NCI-H1930 (cell line): ENCODE results near the gene TMEM108.

Experiments used
- DNase-seq, 2 experiments: peaks; one replicate each; lab custom pipeline; 2025; lab: John Stamatoyannopoulos, UW

TMEM108 gene

DNA sequence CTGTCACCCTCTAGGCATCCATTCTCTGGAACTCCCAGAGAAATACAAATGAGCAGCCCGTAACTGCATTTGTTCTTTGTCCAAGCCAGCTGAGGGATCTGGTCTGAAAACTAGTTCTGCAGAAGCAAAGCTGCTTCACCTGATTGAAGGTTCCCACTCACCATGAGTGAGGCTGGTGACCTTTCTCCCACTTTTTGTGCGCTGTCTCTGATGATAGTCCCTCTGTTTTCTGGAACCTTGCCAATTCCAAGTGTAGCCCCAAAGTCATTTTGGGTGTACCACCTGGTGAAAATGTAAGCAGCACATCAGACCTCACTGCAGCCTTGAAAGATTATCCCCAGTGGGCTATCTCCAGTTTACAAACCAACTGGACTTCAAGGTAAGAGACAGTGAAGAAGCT, 322.3 kb downstream of the TMEM108 start:
- no peak for DNase-seq

DNA sequence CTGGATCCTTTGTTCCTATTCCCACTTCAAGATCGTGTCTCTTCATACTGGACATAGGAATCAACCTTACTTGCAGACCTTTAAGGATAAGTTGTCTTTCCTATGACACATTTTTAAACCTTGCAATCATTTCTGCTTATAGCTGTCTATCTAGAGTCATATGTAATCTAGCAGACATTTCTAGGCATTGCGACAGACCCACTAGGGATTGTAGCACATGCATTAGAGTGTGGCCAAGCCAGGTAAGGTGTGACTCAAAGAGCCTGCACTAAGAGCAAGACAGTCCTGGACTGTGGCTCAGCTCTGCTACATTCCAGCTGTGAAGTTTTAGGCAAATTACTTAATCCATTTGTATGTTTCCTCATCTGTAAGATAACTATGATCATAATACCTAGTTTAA, 322.8 kb downstream of the TMEM108 start:
- no peak for DNase-seq

DNA sequence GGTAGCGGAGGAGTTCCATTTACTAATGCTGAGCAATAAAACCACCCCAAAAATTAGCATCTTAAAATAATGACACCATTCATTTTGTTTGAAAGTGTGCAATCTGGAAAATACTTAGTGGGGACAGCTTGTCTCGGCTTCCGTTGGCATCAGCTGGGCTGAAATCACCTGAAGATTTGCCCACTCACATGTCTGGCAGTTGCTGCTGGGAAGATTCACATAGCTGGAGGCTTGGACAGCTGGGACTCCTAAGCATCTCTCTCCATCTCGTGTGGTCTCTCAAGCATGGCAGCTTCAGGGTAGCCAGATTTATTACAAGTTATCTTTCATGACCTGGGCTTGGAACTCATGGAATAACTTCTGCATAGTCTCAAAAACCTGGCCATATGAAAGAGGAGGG, 323.2 kb downstream of the TMEM108 start:
- no peak for DNase-seq

DNA sequence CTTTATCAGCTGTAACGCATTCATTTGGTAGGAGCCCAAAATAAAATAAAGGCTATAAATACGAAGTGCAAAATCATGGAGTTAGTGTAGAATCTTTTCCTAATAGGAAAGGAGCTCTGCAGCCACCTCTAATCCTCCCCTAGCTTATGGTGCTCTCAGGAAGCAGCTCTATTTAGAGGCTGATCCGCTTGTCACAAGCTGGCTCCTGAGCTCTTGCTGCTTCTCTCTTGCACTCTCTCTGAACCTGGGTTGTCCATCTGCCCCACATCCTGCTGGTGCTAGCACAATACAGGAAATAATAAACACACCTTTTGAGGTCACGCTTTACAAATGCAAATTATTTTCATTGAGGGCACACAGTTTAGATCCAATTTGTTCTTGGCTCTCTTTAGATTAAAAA, 324.3 kb downstream of the TMEM108 start:
- DNase-seq: no peak

DNA sequence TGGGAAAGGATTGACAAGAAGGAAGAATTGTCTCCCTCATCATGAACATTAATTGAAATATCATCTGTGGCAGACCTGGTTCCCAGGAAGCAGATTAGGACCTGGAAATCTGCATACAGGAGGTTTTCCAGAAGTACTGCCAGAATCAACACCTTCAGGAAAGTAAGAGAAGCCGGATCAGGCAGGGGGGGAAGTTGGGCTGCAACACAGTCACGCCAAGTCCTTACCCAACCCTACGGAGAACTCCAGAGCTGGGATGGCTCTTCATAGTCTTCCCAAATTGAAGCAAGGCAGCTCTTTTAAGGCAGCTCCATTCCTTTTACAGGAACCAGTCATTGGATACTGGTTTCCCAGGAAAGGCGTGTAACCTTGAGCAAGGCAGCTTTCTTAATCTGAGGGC, 326.5 kb downstream of the TMEM108 start:
- DNase-seq: no peak

DNA sequence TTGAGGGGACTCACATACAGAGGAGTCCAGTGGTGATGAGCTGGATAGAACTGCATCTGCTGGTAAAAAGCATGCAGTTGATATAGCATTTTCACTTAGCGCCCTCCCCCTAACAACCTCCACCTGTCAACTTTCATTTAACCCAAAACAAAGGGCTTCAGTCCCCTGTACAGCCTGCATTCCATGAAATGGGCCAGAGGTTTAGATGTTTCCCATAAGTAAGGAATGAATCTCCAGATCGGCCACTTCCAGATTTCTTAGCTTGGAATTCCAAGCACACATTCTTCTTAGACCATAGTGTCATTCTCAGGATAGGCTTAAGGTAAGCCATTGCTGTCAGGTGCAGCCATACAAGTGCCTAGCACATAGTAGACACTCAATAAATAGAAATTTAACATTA, 328.7 kb downstream of the TMEM108 start:
- no peak for DNase-seq

DNA sequence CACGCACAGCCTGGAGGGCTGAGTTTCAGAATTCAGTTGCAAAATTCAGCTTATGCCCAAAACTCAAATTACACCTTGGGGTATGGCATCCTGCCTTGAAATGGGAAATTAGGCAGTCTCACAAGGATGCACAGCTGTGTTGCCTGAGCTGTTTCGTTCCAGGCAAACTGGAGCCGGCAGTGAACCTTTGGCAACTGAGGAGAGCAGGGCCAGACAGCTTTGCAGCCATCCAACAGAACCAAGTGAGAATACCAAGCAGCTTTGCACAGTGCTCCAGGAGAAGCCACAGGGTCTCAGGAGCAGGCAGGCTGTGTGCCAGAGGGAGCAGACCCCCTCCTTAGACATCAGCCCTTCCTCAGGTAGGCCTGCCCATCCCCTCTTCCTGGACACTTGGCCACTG, 329.2 kb downstream of the TMEM108 start:
- DNase-seq: no peak

DNA sequence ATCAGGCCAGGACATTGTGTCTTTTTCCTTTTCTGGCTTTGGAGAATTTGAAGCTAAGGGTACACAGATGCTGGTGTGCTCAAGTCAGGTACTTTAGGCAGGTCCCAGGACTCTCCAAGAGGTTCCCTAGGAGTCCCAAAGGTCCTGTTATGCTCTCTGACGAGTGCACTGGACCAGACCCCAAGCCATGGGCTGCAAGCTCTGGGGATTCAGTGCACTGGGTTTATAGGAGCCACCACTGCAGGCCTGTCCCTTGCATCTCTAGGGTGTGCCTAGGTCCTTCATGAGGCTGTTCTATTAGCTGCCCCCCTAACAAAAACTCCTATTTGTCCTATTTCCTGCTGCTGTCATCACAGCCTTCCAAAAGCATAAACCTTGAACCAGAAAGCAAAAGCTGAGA, 329.8 kb downstream of the TMEM108 start:
- no peak for DNase-seq

DNA sequence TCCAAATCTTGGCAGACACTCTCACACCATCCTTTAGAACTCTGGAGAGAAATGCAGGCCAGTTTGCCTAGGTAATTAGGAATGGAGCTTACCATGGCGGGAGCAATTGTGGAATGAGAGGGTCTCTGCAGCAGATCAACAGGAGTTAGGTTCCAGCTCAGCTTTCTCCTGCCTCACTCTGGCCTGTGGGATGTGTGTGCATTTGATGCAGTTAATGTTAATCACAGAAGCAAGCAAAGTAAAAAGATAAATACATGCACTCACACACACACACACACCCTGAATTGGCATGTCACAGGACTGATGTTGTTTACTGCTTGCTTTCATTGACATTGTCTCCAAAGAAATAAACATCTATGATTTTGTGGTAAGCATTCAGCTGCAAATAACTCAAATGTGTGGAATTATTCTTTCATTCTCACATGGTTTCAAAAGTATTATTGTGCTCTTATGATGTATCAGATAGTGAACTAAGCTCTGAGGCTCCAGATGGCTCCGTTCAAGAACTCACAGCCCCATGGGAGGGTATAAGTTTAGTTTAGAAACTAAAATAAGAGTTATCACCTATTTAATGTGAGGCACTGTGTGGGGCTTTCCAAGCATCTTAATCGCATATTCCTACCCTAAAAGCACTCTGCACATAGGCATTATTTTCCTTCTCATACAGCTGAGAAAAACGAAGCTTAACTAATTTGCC, 330.3 kb downstream of the TMEM108 start:
- DNase-seq: no peak

DNA sequence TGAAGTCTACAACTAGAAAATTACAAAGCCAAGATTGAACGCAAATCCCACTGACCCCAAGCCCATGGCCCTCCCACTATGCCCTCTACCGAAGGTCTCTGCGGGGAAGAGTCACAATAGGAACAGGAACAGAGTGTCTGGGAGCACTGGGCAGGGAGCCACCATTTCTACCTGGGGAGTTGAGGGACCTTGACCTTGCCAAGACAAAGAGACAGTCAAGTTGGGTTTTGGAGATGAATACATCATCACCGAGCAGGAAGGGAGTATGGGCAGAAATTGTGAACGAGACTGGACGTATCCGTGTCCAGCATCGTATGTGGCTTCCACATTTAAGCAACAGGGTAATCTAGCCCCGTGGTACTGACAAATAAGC, 330.9 kb downstream of the TMEM108 start:
- DNase-seq: no peak

DNA sequence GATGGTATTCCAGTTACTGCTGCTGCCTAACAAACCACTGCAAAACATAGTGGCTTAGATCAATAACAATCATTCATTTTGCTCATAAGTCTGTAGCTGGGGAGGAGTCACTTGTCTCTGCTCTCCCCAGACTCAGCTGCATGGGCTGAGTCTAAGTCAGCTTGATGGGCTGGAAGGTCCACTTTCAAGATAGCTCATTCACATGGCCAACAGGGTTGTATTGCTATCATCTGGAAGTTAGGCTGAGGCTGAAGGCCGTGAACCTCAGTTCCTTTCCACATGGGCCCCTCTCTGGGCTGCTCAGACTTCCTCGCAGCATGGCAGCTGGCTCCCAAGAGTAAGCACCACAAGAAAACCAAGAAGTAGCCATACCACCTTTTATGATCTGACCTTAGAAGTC, 333.0 kb downstream of the TMEM108 start:
- DNase-seq: no peak

DNA sequence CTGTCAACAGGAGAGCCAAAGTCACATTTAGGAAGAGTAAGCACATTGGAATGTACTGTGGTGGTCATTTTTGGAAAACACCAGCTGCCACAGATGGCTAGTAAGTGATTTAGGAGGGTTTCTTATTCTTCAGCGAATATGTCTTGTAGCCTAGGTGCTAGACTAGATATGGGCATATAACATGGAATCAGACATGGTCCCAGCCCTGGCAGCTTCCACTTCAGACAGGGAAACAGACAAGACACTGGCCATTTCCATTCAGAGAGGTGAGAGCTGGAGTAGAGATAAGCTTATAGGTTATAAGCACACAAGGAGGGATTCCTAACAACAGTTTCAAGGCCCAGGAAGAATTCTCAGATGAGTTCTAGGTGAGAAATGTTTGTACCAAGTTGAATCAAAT, 333.5 kb downstream of the TMEM108 start:
- DNase-seq: no peak

DNA sequence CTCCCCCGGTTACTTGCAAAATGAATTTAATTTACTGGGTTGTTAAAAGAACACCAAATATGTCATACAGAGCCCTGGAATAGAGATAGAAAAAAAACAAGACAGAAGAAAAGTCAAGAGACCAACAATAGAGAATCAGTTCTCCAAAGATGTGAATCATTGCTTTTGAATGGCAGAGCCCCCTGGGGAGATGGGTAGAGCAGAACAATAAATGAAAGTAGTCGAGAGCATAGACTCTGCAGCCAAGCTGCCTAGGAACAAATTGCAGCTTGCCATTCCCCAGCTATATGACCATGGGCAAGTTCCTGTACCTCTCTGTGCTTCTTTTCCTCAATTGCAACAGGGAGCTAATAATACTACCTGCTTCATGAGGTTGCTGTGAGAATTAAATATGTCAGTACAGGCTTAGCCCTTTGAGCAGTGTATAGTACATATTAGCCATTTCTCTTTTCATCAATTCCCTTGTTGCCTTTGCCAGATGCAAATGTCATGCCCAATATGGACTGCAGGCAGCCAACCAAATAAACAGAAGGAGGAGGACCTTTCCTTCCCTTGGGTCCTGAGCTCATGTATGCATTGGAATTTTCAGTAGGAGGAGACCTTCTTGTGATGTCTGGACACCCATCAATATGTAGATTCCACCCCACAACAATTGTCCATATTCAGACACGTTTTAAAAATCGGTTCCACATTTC, 336.7 kb downstream of the TMEM108 start:
- peak in 1 of 2 experiments; percentile 9 for DNase-seq

DNA sequence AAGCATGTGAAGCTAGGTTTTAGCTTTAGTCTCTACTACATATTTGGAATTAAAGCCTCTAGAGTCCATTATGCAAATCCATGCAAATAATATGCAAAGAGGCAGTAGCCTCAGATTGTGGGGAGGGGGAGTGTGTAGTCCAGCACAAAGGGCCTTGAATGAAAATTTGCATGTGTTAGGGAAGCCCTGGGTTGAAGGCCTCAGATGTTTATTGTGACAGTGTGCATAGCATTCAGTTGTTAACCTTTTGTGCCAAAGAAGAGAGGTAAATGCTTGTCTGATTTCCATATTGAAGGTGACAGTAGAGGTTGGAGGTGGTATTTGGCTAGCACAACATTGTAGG, 337.2 kb downstream of the TMEM108 start:
- no peak for DNase-seq

DNA sequence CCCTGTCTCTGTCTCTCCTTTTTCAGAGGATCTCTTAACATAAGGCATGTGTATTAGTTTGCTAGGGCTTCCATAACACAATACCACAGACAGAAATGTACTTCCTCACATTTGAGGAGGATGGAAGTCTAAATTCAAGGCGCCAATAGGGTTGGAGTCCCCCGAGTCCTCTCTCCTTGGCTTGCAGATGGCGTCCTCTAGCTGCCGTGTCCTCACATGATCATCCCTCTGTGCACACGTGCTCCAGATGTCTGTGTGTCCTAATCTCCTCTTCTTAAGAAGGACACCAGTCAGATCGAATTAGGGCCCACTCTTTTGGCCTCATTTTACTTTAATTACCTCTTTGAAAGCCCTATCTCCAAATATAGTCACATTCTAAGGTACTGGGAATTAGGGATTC, 338.6 kb downstream of the TMEM108 start:
- DNase-seq: peak in 1 of 2 experiments; percentile 27

DNA sequence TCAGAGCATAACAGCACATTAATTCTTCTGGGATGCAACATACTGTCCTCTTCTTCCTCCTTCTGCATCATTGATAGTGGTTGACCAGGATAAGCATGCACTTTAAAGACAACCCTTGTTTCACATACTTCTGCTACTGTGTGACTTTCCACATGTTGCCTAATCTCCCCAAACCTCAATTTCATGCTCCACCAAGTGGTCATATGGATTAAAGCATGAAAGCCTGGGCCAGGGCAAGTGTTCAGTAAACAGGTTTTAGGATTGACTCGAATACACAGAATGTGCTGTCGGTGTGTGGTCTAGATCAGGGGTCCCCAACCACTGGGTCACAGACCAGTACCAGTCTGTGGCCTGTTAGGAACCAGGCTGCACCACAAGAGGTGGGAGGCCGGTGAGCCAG, 339.2 kb downstream of the TMEM108 start:
- no peak for DNase-seq

DNA sequence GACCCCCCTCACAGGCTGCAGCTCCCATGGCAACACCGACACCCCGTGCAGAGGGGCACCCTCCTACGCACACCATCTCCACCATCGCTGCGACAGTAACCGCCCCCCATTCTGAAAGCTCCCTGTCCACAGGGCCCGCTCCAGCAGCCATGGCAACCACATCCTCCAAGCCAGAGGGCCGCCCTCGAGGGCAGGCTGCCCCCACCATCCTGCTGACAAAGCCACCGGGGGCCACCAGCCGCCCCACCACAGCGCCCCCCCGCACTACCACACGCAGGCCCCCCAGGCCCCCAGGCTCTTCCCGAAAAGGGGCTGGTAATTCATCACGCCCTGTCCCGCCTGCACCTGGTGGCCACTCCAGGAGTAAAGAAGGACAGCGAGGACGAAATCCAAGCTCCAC, 341.7 kb downstream of the TMEM108 start:
- DNase-seq: no peak

DNA sequence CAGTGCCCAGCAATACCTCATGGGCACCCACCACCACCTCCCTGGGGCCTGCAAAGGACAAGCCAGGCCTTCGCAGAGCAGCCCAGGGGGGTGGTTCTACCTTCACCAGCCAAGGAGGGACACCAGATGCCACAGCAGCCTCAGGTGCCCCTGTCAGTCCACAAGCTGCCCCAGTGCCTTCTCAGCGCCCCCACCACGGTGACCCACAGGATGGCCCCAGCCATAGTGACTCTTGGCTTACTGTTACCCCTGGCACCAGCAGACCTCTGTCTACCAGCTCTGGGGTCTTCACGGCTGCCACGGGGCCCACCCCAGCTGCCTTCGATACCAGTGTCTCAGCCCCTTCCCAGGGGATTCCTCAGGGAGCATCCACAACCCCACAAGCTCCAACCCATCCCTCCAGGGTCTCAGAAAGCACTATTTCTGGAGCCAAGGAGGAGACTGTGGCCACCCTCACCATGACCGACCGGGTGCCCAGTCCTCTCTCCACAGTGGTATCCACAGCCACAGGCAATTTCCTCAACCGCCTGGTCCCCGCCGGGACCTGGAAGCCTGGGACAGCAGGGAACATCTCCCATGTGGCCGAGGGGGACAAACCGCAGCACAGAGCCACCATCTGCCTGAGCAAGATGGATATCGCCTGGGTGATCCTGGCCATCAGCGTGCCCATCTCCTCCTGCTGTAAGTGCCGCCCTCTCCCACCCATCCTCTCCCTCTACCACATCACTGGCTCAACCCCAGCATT, 342.5 kb downstream of the TMEM108 start:
- DNase-seq: no peak

DNA sequence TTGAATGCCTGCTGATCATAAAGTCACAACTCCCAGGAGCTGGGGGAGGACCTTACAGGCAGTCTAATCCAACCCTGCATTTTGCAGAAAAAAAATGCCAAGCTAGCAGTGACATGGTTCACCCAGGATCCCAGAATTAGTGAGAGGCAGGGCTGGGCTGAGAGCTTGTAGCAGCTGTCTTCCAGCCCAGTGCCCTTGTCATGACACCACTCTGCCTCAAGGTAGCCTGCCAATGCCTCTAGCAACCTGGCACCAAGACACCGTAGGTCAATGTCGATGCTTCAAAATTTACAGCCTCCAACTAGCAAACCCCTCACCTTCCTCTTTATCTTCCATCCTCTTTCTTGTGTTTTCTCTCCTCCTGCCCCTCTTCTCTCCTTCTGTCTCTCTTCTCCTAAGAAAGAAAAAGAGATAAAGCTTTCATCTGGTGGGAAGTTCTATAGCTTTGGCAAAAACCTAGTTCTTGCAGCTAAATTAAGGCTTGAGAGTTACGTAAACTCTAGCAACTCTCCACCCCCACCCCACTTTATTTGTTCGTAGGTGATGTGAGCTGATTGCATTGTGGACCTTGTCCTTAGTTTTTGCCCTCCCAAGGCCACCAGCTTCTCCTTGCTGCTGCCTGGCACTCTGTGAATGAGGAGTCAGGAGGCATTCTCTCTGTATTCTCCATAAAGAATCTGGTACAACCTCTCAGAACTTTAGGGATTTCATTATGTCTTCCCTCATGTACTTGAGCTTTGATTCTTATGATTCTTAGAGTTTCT, 343.3 kb downstream of the TMEM108 start:
- DNase-seq: no peak

DNA sequence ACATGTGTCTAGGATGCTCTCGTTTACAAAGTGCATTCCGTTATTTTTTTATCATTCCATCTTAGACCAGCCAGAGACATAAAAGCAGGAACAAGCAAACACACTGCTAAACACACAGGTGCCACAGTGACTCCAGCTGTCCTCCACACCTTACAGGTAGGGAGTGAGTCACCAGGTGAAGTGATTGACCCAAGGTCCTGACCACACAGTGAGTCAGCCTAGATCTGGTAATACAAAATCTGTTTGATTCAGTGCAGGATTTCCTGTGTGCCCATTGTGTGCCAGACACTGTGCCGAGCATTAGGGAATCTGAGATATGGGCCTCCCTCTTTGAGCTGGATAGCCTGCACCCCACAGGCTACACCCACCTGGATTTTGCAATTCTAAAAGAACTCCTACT, 345.0 kb downstream of the TMEM108 start:
- DNase-seq: no peak

DNA sequence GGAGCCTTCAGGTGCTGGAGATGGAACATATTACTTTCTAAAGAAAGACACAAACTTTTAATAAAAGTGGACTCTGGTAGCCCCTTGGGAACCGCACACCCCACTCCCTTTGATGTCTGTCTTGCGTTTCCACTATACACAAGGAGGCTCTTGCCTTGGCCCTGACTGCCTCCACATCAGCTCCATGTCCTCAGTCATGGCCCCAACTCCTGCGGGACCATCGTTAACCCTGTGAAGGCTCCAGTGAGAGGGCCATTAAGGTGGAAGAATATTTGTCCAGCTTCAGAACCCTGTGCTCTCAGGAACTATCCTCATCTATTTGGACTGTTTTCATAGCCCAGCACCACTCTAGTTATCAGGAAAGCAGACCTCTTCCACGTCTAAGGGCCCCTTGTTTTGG, 345.6 kb downstream of the TMEM108 start:
- no peak for DNase-seq

DNA sequence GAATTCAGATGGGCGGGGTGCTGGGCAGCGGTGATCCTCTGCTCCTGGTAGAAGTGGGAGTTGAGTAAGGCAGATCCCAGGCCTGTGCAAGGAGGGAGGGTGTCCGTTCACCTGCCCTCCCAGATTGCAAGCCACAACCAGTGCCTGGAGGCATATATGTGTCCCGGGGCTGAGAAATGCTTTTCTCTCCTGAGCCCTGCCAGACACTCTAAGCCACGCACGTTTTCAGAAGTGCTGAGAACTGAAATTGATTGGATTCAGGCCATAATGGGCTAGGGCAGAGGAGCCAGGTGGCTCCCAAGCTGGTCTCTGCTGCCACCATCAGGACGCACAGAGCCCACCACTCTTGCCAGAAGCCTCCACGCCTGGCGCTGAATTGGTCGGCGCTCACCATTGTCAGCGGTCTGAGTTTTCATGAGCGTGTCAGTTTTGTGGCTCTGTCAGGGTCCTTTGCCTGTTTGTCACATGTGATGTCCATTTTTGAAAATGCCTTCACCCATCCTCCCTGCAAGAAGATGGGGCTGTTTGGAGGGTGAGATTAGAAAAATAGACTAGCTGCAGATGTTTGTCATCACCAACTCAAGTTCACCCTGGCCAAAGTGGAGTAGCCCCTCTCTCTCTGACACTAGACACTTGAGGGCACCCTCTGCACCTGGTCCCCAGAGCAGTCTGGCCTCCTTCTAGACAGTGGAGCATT, 346.3 kb downstream of the TMEM108 start:
- peak in 1 of 2 experiments; percentile 41 for DNase-seq
